ENCODE measurements around the gene STAT1.
A peak's percentile ranks its signal among the peaks of the same experiment; 100 is the strongest.
"Not testable (repeated sequence)": the region's sequence is repeated elsewhere in the genome, so short reads cannot be mapped to it uniquely, and the experiment has no call there.

The STAT1 gene

GRCh38 chr2:190980630-190981209 is 33.3 kb downstream of the STAT1 start:
- no peak for DNase-seq

GRCh38 chr2:190979906-190980629 is 33.9 kb downstream of the STAT1 start:
- peak; percentile 45 to 60 (median 47) for DNase-seq

GRCh38 chr2:190978389-190979053 is 35.5 kb downstream of the STAT1 start:
- DNase-seq = no peak

GRCh38 chr2:190977505-190977904 is 36.5 kb downstream of the STAT1 start:
- no peak for DNase-seq

- DNase-seq = no peak
These were observed 37.5 kb downstream of the STAT1 start for GRCh38 chr2:190976521-190976920.

GRCh38 chr2:190974629-190975361 is 39.2 kb downstream of the STAT1 start:
- no peak for DNase-seq

- no peak for DNase-seq
These were observed 40.0 kb downstream of the STAT1 start for GRCh38 chr2:190973726-190974628.

- DNase-seq = no peak
These were observed 40.7 kb downstream of the STAT1 start for GRCh38 chr2:190973262-190973661.

GRCh38 chr2:190972846-190973245 is 41.1 kb downstream of the STAT1 start:
- DNase-seq = no peak

GRCh38 chr2:190972213-190972612 is 41.8 kb downstream of the STAT1 start:
- no peak for DNase-seq

- DNase-seq = peak; percentile 72 to 81 (median 80)
These were observed 43.0 kb downstream of the STAT1 start for GRCh38 chr2:190970873-190971506.

GRCh38 chr2:190970160-190970559 is 43.8 kb downstream of the STAT1 start:
- peak in 1 of 3 donors; percentile 29 for DNase-seq

GRCh38 chr2:190968522-190968921 is 45.4 kb downstream of the STAT1 start:
- no peak for DNase-seq

GRCh38 chr2:190965580-190966222 is 48.3 kb downstream of the STAT1 start:
- DNase-seq = no peak

- no peak for DNase-seq
These were observed 49.7 kb downstream of the STAT1 start for GRCh38 chr2:190964170-190964795.

GRCh38 chr2:190963088-190963487 is 50.9 kb downstream of the STAT1 start:
- DNase-seq = no peak

GRCh38 chr2:190961918-190962487 is 52.0 kb downstream of the STAT1 start:
- peak in 2 of 3 donors; percentile 29 to 38 for DNase-seq

- not testable (repeated sequence) for DNase-seq
These were observed 52.9 kb downstream of the STAT1 start for GRCh38 chr2:190961117-190961516.

- no peak for DNase-seq
These were observed 53.8 kb downstream of the STAT1 start for GRCh38 chr2:190959911-190960788.

Data from suppressor macrophage treated with lipopolysaccharide for 1 hour (primary cell).